Suprapubic skin (tissue), 4 donors: Measurements from ENCODE around the gene CIITA. TPM values are rescaled to one million over a fixed set of nuclear protein-coding genes. Genes with fewer than 3 reads are reported as not detected.

Source experiments
- DNase-seq, 2 donors: peaks; one replicate each; pipeline ENCODE4 v3.0.0-alpha.2; 2019; ENCODE audit warnings: low spot score in 2 of 2
- H3K27ac ChIP-seq: fragments of 200-600 bp; sonication (generic); one replicate; pipeline ENCODE4 v1.5.1; 2019
- H3K27me3 ChIP-seq: fragments of 200-600 bp; sonication (generic); one replicate; pipeline ENCODE4 v1.5.1; 2019
- H3K36me3 ChIP-seq: fragments of 200-600 bp; sonication (generic); one replicate; pipeline ENCODE4 v1.5.1; 2019
- H3K4me1 ChIP-seq: fragments of 200-600 bp; sonication (generic); one replicate; pipeline ENCODE4 v1.5.1; 2019
- H3K4me3 ChIP-seq: fragments of 200-600 bp; sonication (generic); one replicate; pipeline ENCODE4 v1.5.1; 2019; ENCODE audit warnings: mild to moderate bottlenecking
- H3K9me3 ChIP-seq: fragments of 200-600 bp; sonication (generic); one replicate; pipeline ENCODE4 v1.5.1; 2019
- EP300 ChIP-seq: sonication (generic); formaldehyde crosslinking; IDR thresholded peaks from one replicate; pipeline ENCODE4 v1.6.1; 2017; ENCODE audit warnings: antibody characterized with exemption
- POLR2A ChIP-seq, 2 donors: fragments of 450-650 bp; IDR thresholded peaks; one replicate each; pipeline ENCODE4 v1.6.1; 2017; ENCODE audit warnings: antibody characterized with exemption in 2 of 2, mild to moderate bottlenecking in 2 of 2, moderate library complexity in 2 of 2
- POLR2AphosphoS5 ChIP-seq, 3 donors: sonication (generic); formaldehyde crosslinking; IDR thresholded peaks; one replicate each; pipeline ENCODE4 v1.6.1; 2017; ENCODE audit warnings: antibody characterized with exemption in 3 of 3
- WGBS: methylation state at CpG from one replicate; pipeline ENCODE4 v1.1.5; 2018; 5-methylcytosine and 5-hydroxymethylcytosine counted together
- total RNA-seq, 4 donors: library from RNA; depleted of rRNA; stranded (reverse); fragments of >200 nt; gene quantifications; one replicate each; pipeline ENCODE4 v1.1.0, GENCODE V29; 2016
- TF ChIP-seq, protein P1 (sequence below), 2 donors: fragments of 200-600 bp in 1 of 2; fragments of 450-650 bp in 1 of 2; sonication (generic) in 1 of 2; IDR thresholded peaks; one replicate each; pipeline ENCODE4 v1.5.1; 2016 to 2019; ENCODE audit warnings: antibody characterized with exemption in 2 of 2, mild to moderate bottlenecking in 1 of 2, moderate library complexity in 1 of 2

CIITA gene
- total RNA-seq, 4 donors from 2014 or later: 9.7 to 35.2 (median 18.5) TPM

DNA sequence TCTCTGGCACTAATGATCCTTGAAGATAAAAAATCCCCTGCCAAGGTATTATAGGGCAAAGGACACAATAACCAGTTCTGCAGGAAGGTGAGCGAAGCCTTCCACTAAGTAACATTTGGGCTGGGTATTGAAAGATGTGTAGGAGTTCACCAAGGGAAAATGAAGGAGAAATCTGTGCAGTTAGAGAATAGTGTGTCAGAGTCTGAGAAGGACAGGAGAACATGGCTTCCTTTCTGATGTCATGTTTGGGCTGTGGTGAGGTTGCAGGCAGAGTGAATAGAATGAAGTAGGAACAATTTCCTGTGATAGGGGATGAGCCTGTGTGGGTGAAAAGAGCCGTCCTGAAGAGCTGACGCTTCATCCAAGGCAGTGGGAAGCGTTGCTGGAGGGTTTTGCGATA, 24.1 kb upstream of the CIITA start:
- 69% methylated on average over 5 of the region's 5 CpGs for WGBS
- Histone ChIP-seq H3K4me1 (no peaks in the 10 kb centered on the region), H3K27ac (no peak overlapping the region), H3K36me3 (no peaks in the 10 kb centered on the region), H3K4me3 (no peak overlapping the region), H3K27me3 (no peaks in the 10 kb centered on the region), H3K9me3 (no peaks in the 10 kb centered on the region)
- no peak for DNase-seq
- no peak for TF ChIP-seq EP300
- no peak for TF ChIP-seq POLR2A (IDR thresholded peaks at IDR 0.05)
- no peak for TF ChIP-seq POLR2AphosphoS5 (IDR thresholded peaks at IDR 0.05)
- TF ChIP-seq, protein P1, sequence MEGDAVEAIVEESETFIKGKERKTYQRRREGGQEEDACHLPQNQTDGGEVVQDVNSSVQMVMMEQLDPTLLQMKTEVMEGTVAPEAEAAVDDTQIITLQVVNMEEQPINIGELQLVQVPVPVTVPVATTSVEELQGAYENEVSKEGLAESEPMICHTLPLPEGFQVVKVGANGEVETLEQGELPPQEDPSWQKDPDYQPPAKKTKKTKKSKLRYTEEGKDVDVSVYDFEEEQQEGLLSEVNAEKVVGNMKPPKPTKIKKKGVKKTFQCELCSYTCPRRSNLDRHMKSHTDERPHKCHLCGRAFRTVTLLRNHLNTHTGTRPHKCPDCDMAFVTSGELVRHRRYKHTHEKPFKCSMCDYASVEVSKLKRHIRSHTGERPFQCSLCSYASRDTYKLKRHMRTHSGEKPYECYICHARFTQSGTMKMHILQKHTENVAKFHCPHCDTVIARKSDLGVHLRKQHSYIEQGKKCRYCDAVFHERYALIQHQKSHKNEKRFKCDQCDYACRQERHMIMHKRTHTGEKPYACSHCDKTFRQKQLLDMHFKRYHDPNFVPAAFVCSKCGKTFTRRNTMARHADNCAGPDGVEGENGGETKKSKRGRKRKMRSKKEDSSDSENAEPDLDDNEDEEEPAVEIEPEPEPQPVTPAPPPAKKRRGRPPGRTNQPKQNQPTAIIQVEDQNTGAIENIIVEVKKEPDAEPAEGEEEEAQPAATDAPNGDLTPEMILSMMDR (IDR thresholded peaks at IDR 0.05): no peak

GRCh38 chr16:10856042-10856441, 21.0 kb upstream of the CIITA start:
- Histone ChIP-seq H3K9me3 (no peaks in the 10 kb centered on the region), H3K27ac (no peak overlapping the region), H3K27me3 (no peaks in the 10 kb centered on the region), H3K4me1 (no peaks in the 10 kb centered on the region), H3K36me3 (no peaks in the 10 kb centered on the region), H3K4me3 (no peak overlapping the region)
- no peak for DNase-seq
- 97% methylated on average over 2 of the region's 2 CpGs for WGBS
- TF ChIP-seq EP300: no peak
- TF ChIP-seq, protein P1 (IDR thresholded peaks at IDR 0.05): no peak
- TF ChIP-seq POLR2AphosphoS5 (IDR thresholded peaks at IDR 0.05): no peak
- TF ChIP-seq POLR2A (IDR thresholded peaks at IDR 0.05): no peak

GRCh38 chr16:10858203-10858602, 18.8 kb upstream of the CIITA start:
- TF ChIP-seq POLR2AphosphoS5 (IDR thresholded peaks at IDR 0.05) (no peak), EP300 (no peak), POLR2A (IDR thresholded peaks at IDR 0.05) (no peak)
- TF ChIP-seq, protein P1 (IDR thresholded peaks at IDR 0.05): no peak
- no peak for DNase-seq
- Histone ChIP-seq H3K4me1 (no peaks in the 10 kb centered on the region), H3K4me3 (no peak overlapping the region), H3K36me3 (no peaks in the 10 kb centered on the region), H3K9me3 (no peaks in the 10 kb centered on the region), H3K27me3 (no peaks in the 10 kb centered on the region), H3K27ac (no peak overlapping the region)
- 76% methylated on average over 1 of the region's 1 CpG for WGBS

DNA sequence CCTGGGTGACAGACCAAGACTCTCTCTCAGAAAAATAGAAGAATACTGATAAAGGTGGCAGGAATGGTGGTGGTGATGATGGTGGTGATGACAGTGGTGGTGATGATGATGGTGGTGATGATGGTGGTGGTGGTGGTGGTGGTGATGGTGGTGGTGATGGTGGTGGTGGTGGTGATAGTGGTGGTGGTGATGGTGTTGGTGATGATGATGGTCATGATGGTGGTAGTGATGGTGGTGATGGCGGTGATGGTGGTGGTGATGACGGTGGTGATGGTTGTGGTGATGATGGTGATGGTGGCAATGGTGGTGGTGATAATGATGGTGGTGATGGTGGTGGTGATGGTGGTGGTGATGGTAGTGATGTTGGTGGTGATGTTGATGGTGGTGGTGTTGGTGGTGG, 18.0 kb upstream of the CIITA start:
- no peak for DNase-seq
- no peak overlapping the region for H3K27ac ChIP-seq
- no peaks in the 10 kb centered on the region for H3K36me3 ChIP-seq
- WGBS: 94% methylated on average over 2 of the region's 2 CpGs
- no peak for TF ChIP-seq EP300
- TF ChIP-seq POLR2A (IDR thresholded peaks at IDR 0.05): no peak
- no peaks in the 10 kb centered on the region for H3K27me3 ChIP-seq
- no peaks in the 10 kb centered on the region for H3K9me3 ChIP-seq
- no peaks in the 10 kb centered on the region for H3K4me1 ChIP-seq
- no peak overlapping the region for H3K4me3 ChIP-seq

GRCh38 chr16:10859658-10860057, 17.3 kb upstream of the CIITA start:
- 80% methylated on average over 6 of the region's 6 CpGs for WGBS
- no peak for DNase-seq
- Histone ChIP-seq H3K9me3 (no peaks in the 10 kb centered on the region), H3K4me3 (no peak overlapping the region), H3K36me3 (no peaks in the 10 kb centered on the region), H3K27me3 (no peaks in the 10 kb centered on the region), H3K4me1 (no peaks in the 10 kb centered on the region), H3K27ac (no peak overlapping the region)
- no peak for TF ChIP-seq POLR2A (IDR thresholded peaks at IDR 0.05)
- no peak for TF ChIP-seq POLR2AphosphoS5 (IDR thresholded peaks at IDR 0.05)
- no peak for TF ChIP-seq EP300
- TF ChIP-seq, protein P1 (IDR thresholded peaks at IDR 0.05): no peak

- WGBS: 22% methylated on average over 2 of the region's 2 CpGs
- H3K36me3 ChIP-seq: no peaks in the 10 kb centered on the region
- no peaks in the 10 kb centered on the region for H3K9me3 ChIP-seq
- peaks cover 10% of the 10 kb centered on the region for H3K4me1 ChIP-seq
- no peak for TF ChIP-seq POLR2A (IDR thresholded peaks at IDR 0.05)
- no peak for TF ChIP-seq EP300
- TF ChIP-seq, protein P1 (IDR thresholded peaks at IDR 0.05): no peak
- TF ChIP-seq POLR2AphosphoS5 (IDR thresholded peaks at IDR 0.05): no peak
- no peak overlapping the region for H3K4me3 ChIP-seq
- no peak for DNase-seq
- H3K27ac ChIP-seq: no peak overlapping the region
- H3K27me3 ChIP-seq: no peaks in the 10 kb centered on the region
Observed at GRCh38 chr16:10862438-10862837, 14.6 kb upstream of the CIITA start.
